NCI-H1105 (cell line): ENCODE results near the gene SMOC1.

Experiments
- DNase-seq: peaks from one replicate; lab custom pipeline; 2025; lab: John Stamatoyannopoulos, UW

SMOC1 gene

DNA sequence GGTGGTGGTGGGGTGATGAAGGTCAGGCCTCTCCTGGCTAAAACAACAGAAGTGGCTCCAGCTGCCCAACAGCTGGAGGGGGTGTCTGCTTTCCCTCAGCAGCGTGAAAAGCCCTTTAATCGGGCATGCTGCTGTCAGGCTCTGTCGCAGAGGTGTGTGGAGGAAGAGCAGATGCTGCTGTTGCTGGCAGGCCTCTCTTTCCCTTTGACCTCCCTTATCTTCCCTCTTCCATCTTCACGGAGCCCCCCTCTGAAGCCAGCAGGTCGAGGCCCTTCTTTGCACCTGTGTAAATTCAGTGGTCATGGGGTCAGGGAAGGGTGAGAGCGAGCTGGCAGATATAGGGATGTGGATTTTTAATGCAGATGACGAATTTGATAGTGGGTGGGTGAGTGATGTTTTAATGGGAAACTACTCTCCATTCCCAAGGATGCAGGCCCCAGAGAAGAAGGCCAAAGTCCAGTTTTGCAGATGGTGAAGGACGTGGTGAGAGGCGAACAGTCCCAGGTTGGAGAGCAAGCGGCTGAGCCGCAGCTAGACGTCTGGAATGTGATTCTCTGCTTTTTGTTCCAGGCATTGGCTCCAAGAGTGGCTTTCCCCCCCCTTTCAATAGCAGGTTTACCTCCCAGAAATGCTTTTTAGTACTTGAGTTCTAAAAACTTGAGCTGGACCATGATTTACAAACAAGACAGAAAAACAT, 64.0 kb downstream of the SMOC1 start:
- DNase-seq, result no peak

DNA sequence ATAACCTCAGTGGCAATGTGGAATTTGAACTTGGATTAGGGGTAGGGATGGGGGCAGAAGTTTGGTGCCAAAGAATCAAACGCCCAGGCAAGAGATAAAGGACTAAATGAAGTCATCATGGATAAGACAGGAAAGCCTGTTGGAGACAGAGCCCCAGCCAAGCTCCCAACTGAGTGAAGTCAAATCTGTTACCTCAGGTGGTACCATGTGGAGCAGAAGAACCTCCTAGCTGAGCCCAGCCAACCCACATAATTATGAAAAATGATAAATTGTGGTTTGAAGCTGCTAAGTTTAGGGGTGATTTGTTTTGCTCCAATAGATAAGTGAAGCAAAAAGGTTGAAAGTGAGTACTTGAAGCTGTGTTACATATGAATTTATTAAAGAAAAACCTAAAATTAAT, 66.1 kb downstream of the SMOC1 start:
- no peak for DNase-seq

DNA sequence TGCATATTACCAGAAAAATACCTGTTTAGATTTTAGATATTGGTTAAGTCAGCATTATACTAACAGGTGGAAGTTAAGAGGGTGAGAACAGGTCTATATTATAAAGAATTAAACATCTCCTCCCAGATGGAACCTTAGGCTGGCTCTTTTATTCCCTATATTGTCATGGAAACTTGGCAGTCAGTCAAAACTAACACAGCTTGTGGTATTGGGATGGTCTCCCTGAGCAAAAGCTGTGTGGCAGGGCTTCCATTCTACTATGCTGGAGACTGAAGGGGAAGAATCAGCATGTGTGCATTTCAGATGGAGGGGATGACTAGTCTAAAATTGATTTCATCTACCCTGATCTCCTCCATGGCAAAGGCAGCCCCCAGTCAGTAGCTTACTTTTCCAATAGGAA, 66.7 kb downstream of the SMOC1 start:
- peak; percentile 90 for DNase-seq

DNA sequence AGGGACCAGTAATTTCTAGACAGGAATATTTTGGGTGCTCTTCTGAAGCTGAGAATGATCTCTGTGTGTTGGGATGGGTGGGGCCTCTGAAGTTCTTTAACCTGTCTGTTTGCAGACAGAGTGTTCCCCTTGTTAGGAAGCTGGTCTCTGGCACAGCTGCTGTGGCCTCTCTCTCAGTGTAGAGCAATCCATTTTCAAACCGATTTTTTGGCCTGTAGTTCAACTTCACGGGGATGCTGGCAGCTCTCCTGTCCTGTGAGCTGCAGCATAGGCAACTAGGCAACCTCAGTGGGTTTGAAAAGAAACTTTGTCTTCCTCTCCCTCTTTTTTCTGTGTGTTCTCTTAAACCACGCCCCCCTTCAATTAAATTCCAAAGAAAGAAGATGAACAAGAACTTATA, 69.1 kb downstream of the SMOC1 start:
- no peak for DNase-seq

DNA sequence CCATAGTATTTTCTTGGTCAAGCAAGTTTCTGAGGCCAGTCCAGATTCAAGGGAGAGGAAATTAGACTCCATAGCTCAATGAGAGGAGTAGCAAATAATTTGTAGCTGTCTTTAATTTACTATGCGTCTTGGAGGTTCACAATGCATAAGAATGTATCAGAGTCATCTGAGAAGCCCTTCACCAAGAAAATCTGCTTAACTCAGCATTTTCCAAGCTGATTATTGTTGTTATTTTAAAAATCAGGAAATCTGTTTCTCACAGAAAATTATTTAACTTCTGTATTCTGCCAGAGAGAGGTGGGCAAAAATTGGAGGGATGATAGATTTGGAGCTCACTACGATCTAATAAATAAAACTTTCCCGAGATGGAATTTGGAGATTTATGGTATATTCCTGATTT, 72.0 kb downstream of the SMOC1 start:
- DNase-seq, result no peak

DNA sequence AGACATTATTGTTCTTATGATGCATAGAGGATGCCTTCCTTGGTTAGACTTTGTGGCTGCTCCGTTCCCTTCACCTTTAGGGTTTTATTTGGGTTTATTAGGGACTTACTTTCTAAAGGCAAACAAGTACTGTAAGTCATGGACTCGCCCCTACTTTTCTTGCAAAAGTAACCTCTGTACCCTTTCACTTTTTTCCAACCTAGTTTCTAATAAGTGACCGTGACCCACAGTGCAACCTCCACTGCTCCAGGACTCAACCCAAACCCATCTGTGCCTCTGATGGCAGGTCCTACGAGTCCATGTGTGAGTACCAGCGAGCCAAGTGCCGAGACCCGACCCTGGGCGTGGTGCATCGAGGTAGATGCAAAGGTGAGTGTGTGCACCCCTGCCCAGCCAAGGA, 72.7 kb downstream of the SMOC1 start:
- DNase-seq, result no peak

DNA sequence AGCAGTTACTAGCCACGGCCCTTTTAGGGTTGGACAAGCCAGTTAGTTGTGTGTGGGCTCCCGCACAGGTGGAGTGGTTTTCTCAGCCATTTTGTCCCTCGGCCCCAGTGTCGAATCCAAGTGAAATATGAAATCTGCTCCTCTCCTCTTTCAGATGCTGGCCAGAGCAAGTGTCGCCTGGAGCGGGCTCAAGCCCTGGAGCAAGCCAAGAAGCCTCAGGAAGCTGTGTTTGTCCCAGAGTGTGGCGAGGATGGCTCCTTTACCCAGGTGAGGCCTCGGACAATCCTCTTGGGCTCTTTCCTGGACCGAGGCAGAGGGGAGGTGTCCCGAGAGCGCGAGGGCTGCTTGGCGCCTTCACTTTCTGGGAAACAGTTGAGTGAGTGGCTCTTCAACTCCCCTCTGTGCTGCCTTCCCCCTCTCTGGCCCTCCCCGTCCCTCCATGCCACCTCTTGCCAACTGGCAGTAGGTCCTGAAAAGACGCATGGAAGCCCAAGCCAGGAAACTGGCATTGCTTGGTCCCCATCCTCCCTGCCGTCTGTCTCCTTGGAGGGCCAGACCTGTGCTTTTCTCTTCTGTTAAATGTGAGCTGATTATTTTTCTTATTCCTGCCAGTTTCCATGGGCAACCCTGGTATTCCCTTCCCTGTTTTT, 74.2 kb downstream of the SMOC1 start:
- DNase-seq, result no peak

DNA sequence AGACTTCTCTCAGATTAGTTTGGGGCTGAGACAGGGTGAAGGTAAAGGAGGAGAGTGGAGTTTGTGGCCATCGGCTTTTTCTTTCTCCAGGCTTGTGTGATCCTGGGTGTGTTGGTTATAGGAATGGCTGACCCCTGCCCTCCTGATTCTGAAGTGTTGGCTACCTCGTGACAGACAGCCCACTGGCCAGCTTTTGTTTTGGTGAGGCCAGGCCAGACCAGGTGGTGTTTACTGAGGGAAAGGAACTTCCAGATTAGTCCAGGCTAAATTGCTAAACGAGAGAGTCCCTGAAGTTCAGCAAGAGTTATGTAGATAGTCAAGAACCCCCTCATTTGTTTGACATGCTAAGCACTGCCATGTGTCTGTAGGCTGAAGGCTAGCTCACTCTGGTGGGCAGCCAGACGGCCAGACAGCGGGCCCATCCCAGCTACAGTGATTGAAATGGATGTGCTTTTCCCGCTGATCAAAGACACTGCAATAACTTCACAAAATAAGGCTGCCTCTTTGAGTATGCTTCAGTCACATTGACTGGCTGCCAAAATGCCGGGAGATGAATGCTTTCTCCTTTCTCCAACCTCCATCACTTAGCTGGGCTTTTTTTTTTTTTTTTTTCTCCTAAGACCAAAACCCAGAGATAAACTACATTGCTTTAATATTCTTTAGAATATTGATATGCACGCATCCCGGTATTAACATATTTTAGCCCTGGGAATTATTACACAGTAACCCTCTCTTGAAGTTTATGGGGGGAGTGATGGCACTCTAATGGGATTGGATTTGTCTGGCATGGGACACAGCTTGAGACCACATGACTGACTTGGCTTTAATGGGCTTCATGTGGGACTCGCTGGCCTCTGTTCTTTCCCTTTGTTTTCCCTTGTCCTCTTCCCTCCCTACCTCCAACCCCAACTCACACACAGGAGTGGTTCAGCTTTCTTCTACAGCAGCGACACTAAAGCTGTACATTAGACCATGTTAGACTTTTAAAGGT, 76.9 kb downstream of the SMOC1 start:
- no peak for DNase-seq

DNA sequence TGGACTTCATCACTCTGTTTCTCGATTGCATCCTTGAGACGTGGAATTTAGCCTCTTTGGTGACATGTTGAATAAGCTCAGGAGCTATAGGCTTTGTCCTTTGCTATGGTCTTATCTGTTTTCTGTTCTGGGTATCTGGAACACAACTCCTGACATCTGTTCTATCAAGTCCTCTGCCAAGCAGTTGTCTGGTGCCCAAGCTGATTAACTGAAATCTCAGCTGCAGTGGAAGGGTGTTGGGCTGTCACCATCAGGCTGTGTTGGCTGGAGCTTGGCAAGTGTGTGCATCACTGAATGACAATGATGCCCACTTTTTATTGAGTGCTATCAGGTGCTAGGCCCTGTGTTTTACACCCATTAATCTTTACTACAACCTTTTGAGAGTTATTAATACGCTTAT, 77.8 kb downstream of the SMOC1 start:
- no peak for DNase-seq

DNA sequence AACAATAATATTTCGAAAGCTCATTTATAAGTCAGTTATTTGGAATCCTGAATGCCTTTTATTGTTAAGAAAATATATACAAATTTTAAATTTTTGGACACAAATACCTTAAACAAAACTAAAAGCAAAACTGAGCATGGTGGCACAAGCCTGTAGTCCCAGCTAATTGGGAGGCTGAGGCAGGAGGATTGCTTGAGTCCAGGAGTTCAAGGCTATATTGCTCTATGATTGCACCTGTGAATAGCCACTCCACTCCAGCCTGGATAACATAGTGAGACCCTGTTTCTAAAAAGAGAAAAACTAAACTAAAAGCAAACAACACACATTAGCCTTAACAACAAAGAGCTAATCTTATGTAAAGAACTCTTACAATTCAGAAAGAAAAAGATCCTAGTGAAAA, 78.8 kb downstream of the SMOC1 start:
- DNase-seq, result no peak

DNA sequence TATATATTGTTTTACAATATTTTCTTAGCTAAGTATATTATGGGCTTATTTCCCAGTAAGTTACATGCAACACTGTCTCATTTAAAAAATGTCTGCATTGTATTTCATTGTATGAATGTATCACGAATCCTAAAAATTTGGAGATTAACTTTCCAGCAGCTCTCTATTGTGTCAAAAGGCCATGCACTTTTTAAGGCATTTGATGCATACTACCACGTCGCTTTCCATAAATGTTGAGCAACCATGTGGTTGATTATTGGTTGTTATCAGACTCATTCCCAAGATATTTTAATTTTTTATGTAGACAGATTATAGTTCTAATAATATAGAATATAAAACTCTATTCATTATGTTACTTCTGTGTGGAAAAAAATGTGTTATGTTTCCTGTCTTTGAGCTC, 79.9 kb downstream of the SMOC1 start:
- DNase-seq, result no peak

DNA sequence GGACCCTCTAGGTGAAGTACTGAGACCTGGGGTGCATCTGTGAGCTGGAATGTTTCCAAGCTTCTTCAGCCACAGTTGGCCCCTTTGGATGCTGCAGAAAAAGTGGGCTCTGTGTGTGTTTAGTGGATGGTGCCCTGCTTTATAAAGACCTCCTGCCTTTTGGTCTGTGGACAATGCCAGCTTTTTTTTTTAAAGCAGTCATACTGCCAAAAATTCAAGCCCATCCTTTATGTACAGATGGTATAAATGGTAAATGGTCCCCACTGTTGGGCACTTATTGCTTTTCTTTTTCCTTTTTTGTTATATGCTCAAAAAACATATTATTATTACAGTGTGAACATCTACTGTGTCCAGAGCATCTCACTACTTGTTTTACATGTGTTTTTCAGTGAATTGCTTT, 81.1 kb downstream of the SMOC1 start:
- DNase-seq, result no peak

DNA sequence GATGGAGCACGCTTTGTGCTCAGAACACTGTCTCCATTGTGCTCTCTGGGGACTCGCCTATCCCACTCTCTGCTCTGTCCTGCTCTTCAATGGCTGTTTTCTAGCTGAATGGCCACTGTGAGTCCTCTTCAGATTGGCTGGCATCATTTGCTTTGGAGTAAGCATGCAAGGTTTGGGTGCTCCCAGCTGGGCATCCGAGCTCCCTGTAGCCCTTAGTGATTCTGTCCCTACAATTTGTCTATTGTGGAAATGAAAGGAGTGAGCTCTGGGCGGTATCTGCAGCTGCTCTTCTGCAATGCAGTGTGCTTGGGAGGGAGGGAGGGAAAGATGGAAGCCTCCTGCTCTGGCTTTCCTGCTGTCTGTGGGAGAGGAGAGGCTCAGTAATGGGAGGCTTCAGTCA, 84.8 kb downstream of the SMOC1 start:
- DNase-seq, result no peak

DNA sequence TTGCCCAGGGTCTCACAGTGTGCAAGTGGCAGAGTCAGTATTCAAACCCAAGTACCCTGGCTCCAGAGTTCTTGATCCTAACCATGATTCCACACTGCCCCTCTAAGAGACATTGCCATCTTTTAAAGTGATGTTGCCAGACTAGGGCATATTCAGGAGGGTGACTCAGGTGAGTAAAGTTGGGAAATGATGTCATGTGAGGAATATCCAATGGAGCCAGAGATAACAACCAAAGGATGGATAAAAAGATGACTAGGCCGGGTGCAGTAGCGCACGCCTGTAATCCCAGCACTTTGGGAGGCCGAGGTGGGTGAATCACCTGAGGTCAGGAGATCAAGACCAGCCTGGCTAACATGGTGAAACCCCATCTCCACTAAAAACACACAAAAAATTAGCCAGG, 85.6 kb downstream of the SMOC1 start:
- DNase-seq, result no peak

DNA sequence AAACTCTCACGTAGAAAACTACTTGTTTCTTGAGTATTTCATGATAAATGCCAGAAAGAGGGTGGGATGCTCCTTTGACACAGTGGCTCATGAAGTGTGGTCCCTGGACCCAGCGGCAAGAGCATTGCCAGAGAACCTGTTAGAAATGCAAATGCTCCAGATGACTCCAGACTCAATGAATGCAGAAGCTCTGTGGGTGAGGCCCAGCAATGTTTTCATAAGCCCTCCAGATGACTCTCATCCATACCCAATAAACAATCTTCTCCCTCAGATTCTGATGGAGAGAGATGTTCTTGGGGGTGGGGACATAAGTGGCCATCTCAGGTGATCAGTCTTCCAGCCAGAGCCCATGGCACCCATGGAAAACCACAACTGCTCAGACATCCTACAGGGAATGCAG, 88.9 kb downstream of the SMOC1 start:
- DNase-seq, result no peak

DNA sequence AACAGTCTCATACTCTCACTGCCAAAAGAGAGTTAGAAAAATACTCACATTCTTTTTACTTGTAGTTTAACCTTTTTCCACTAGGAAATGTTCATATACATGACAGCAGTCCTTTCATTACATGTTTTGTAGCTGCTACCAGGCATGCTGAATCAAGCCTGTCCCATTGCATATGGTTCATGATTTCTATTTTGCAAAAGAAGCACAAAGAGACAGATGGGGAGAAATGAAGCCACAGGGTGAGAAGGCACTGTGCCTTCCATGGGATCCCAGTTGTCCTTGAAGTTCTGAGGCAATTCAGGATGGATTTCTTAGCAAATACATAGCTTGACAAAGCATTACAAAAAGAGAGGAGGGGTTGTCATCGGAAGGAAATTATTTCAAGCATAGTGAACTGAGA, 89.5 kb downstream of the SMOC1 start:
- no peak for DNase-seq

DNA sequence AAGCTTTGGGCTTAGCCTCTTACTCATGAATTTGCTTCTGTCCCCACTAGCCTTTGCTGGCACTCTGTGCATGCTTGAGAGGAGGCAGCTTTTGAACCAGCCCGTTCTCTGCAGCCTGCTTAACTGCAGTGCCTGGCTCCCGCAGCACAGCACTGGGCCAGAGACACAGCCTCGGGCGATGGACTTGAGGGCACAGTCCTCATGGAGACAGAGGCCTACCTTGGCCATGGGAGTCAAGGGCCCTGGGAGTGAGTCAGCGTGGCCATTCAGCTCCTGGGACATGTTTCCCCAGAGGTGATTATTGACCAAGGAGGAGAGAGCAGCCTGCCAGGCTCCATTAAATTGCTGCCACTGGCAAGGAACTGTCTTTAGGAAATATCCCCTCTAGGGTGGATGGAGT, 93.5 kb downstream of the SMOC1 start:
- no peak for DNase-seq

DNA sequence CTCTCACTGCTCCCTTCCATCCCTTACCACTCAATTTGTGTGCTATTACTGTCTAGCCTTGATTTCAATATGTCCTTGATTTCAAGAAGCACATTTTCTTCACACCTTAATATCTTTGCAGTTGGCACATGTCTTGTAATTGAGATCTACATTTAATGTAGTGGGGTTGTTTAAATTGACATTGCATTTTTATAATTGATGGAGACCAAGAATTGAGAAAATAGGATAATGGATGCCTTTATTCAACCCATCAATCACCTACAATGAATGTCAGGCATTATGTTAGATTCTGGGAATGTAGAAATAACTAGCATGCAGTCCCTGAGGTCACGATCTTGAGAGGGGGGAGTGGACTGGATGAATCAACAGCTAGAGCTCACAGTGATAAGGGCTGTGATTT, 94.6 kb downstream of the SMOC1 start:
- DNase-seq, result no peak

DNA sequence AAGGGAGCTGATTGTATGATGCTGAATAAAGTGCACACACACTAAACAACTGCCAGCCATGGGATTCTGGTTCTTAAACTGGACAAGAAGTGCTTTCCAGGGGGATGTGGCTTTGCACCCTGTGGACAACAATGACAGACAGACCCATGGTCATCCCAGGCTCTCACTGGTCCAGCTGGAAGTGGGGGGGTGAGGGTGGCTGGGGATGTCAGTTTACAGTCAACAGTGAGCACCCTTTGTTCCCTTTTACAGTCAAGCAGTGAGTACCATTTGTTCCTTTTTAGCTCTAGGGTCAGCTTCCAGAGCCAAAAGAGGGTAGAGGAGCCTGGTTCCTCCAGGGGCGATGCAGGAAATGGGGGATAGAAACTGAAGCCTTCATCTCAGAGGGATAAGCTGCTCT, 100.7 kb downstream of the SMOC1 start:
- no peak for DNase-seq

DNA sequence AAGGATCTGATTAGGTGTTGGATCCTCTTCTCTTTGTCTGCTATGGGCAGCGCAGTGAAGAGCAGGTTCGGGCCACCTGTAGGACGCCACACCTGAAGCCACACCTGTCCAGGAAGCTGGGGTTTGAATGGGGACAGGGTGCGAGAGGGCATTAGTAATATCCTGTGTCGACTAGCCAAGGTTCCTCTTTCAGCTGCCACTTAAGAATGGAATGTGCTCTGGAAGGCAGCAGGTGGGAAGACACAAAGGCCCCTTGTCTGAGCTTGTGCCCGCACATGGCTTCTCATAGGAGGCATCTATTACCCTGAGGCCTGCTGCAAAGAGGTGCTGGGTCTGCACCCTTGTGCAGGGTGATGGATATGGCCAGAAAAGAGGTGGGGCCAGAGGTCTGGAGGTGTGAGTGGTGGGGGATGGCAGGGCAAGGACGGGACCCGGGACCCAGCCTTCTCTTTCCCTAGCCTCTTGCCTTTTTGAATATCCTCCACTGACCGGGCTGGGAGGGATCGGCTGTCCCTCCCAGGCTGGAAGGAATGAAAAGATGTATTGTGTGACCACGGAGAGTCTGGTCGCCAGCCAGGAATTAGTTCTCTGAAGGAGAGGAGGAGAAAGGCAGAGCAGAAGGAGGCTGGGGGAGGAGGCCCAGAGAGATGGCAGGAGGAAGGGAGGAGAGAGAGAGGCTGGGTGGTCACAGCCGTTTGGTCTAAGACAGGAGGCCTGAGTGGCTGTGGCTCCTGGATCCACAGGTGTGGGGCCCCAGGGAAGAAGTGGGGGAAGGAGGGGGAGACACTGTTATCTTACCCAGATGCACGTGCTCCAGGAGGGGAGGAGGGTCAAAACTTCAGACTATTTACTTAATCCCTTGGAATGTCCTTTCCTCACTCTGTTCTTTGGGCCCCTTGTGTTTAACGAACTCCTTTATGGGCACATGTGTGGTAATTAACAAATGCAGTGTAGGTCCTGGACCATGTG, 101.5 kb downstream of the SMOC1 start:
- peak; percentile 55 for DNase-seq

DNA sequence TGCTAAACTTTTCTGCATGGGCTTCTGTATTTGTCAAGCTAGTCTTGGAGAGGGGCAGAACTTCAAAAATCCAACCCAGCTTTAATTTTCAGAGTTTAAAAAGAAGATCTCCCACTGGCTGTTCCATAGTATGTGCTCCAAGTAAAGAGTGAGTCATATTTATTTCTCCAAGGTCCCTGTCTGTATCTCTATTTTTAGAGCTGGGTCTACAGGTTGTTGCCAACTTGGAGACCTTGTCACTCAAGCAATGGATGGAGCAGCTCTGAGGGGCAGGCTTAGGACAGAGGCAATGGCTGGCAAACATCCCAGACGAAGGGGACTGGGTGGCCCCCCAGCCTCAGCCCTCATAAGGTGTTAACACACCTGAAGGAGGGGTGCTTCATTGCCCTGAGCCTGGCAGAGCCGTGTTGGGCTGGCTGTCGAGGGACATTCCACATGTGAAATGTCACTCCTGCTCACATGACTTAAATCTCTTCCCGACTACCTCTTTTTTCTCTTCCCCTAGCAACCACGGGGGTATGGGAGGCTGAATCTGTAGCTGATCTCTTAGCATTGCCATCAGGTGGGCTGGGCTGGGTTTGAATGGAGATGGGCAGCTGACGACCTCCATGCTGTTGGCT, 103.1 kb downstream of the SMOC1 start:
- no peak for DNase-seq
